ENCODE data around the gene ANK3.

- TF ChIP-seq, protein P1, sequence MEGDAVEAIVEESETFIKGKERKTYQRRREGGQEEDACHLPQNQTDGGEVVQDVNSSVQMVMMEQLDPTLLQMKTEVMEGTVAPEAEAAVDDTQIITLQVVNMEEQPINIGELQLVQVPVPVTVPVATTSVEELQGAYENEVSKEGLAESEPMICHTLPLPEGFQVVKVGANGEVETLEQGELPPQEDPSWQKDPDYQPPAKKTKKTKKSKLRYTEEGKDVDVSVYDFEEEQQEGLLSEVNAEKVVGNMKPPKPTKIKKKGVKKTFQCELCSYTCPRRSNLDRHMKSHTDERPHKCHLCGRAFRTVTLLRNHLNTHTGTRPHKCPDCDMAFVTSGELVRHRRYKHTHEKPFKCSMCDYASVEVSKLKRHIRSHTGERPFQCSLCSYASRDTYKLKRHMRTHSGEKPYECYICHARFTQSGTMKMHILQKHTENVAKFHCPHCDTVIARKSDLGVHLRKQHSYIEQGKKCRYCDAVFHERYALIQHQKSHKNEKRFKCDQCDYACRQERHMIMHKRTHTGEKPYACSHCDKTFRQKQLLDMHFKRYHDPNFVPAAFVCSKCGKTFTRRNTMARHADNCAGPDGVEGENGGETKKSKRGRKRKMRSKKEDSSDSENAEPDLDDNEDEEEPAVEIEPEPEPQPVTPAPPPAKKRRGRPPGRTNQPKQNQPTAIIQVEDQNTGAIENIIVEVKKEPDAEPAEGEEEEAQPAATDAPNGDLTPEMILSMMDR (IDR thresholded peaks at IDR 0.05) = no peak
- no peak for TF ChIP-seq POLR2A (IDR thresholded peaks at IDR 0.05)
Measured at GRCh38 chr10:60008816-60009215, 380.9 kb downstream of the ANK3 start.

Measured in uterus (tissue), 2 donors.